Loucy (cell line): Measurements from ENCODE around the gene RBM33.
A peak's percentile ranks its signal among the peaks of the same experiment; 100 is the strongest.

Source experiments
- H2AFZ ChIP-seq: fragments of 200-600 bp; sonication (generic); 2 replicates; pipeline ENCODE4 v1.6.0; 2016; ENCODE audit warnings: antibody characterized with exemption, mild to moderate bottlenecking, low read length, moderate library complexity
- H3F3A ChIP-seq: fragments of 200-600 bp; 2 replicates; pipeline ENCODE4 v1.6.0; 2016; ENCODE audit warnings: antibody characterized with exemption, low read depth, mild to moderate bottlenecking
- H3K27me3 ChIP-seq: fragments of 200-600 bp; sonication (generic); 2 replicates; pipeline ENCODE4 v1.6.1; 2014; ENCODE audit warnings: low read length, mild to moderate bottlenecking; ENCODE audit not compliant: insufficient read depth, poor library complexity, severe bottlenecking
- H3K36me3 ChIP-seq: fragments of 200-600 bp; sonication (generic); 2 replicates; pipeline ENCODE4 v1.6.1; 2016; ENCODE audit warnings: low read length; ENCODE audit not compliant: insufficient read depth
- H3K4me1 ChIP-seq: fragments of 200-600 bp; sonication (generic); 2 replicates; pipeline ENCODE4 v1.5.1; 2014; ENCODE audit warnings: low read length, mild to moderate bottlenecking; ENCODE audit not compliant: insufficient read depth, poor library complexity, severe bottlenecking
- H3K4me2 ChIP-seq: fragments of 200-600 bp; sonication (generic); 2 replicates; pipeline ENCODE4 v1.6.0; 2014; ENCODE audit warnings: antibody characterized with exemption, low read length, low read depth, mild to moderate bottlenecking; ENCODE audit not compliant: poor library complexity, severe bottlenecking
- H3K4me3 ChIP-seq: fragments of 200-600 bp; sonication (generic); 2 replicates; pipeline ENCODE4 v1.5.1; 2014; ENCODE audit warnings: low read length, mild to moderate bottlenecking, mixed read lengths; ENCODE audit not compliant: poor library complexity, severe bottlenecking
- H3K79me2 ChIP-seq: fragments of 200-600 bp; sonication (generic); 2 replicates; pipeline ENCODE4 v1.6.1; 2014; ENCODE audit warnings: low read length; ENCODE audit not compliant: insufficient read depth
- H3K9ac ChIP-seq: fragments of 200-600 bp; sonication (generic); 2 replicates; pipeline ENCODE4 v1.6.0; 2014; ENCODE audit warnings: mild to moderate bottlenecking, low read depth, low read length, moderate library complexity; ENCODE audit not compliant: poor library complexity, severe bottlenecking
- H3K9me2 ChIP-seq: fragments of 200-600 bp; sonication (generic); replicated peaks from 2 replicates; pipeline ENCODE4 v1.6.1; 2016; ENCODE audit warnings: low read depth, low read length, mixed read lengths
- H3K9me3 ChIP-seq: fragments of 200-600 bp; sonication (generic); 2 replicates; pipeline ENCODE4 v1.6.1; 2014; ENCODE audit warnings: mild to moderate bottlenecking, antibody characterized with exemption, low read length, low read depth; ENCODE audit not compliant: insufficient read depth
- H4K20me1 ChIP-seq: fragments of 200-600 bp; sonication (generic); 2 replicates; pipeline ENCODE4 v1.6.0; 2014; ENCODE audit warnings: antibody characterized with exemption, low read length, mild to moderate bottlenecking; ENCODE audit not compliant: insufficient read depth, poor library complexity, severe bottlenecking
- CTCF ChIP-seq: fragments of 200-600 bp; sonication (generic); conservative IDR thresholded peaks from 2 replicates; pipeline ENCODE4 v1.5.1; 2014; ENCODE audit warnings: mild to moderate bottlenecking, antibody characterized with exemption, low read length
- EZH2phosphoT487 ChIP-seq: fragments of 200-600 bp; IDR thresholded peaks from 2 replicates; pipeline ENCODE4 v1.6.1; 2018; ENCODE audit warnings: antibody characterized with exemption, mild to moderate bottlenecking, moderate library complexity, borderline replicate concordance

Gene RBM33

GRCh38 chr7:155643804-155644177, 670 bp upstream of the RBM33 start:
- H3K9me3 ChIP-seq: peaks cover 10% of the 10 kb centered on the region; the same call in 1 of the 2 replicates
- no peaks in the 10 kb centered on the region for H3K9me2 ChIP-seq
- peak overlapping the region; percentile 96 for H3K9ac ChIP-seq
- peak overlapping the region; percentile 88 for H3K4me2 ChIP-seq
- H3K79me2 ChIP-seq: peaks cover 60% of the 10 kb centered on the region
- peak overlapping the region; percentile 96 for H2AFZ ChIP-seq
- peaks cover 42% of the 10 kb centered on the region for H4K20me1 ChIP-seq
- no peaks in the 10 kb centered on the region for H3F3A ChIP-seq
- peaks cover 3% of the 10 kb centered on the region for H3K27me3 ChIP-seq
- peak overlapping the region; percentile 98 for H3K4me3 ChIP-seq
- no peaks in the 10 kb centered on the region for H3K36me3 ChIP-seq
- H3K4me1 ChIP-seq: peaks cover 24% of the 10 kb centered on the region
- TF ChIP-seq EZH2phosphoT487 (no peak), CTCF (no peak)

GRCh38 chr7:155644971-155645509, 579 bp downstream of the RBM33 start:
- peak overlapping the region; percentile 96 for H2AFZ ChIP-seq
- H3F3A ChIP-seq: no peaks in the 10 kb centered on the region
- peaks cover 32% of the 10 kb centered on the region for H3K4me1 ChIP-seq
- H3K9ac ChIP-seq: peak overlapping the region; percentile 96
- TF ChIP-seq EZH2phosphoT487 (no peak), CTCF (no peak)
- H3K9me2 ChIP-seq: no peaks in the 10 kb centered on the region
- H3K9me3 ChIP-seq: peaks cover 18% of the 10 kb centered on the region; the same call in 1 of the 2 replicates
- peaks cover 54% of the 10 kb centered on the region for H4K20me1 ChIP-seq
- H3K27me3 ChIP-seq: peaks cover 3% of the 10 kb centered on the region
- H3K79me2 ChIP-seq: peaks cover 73% of the 10 kb centered on the region
- H3K4me2 ChIP-seq: peak overlapping the region; percentile 88
- H3K36me3 ChIP-seq: no peaks in the 10 kb centered on the region
- peak overlapping the region; percentile 98 for H3K4me3 ChIP-seq

- H3K4me1 ChIP-seq: peaks cover 38% of the 10 kb centered on the region
- peaks cover 61% of the 10 kb centered on the region for H4K20me1 ChIP-seq
- H3K4me2 ChIP-seq: peak overlapping the region; percentile 88
These were observed 1.2 kb downstream of the RBM33 start for GRCh38 chr7:155645662-155646061.

More at GRCh38 chr7:155645662-155646061, 1.2 kb downstream of the RBM33 start:
- peak overlapping the region; percentile 98 for H3K4me3 ChIP-seq
- H2AFZ ChIP-seq: no peak overlapping the region
- peaks cover 79% of the 10 kb centered on the region for H3K79me2 ChIP-seq
- no peaks in the 10 kb centered on the region for H3F3A ChIP-seq
- TF ChIP-seq EZH2phosphoT487: no peak
- TF ChIP-seq CTCF: no peak
- H3K9me2 ChIP-seq: no peaks in the 10 kb centered on the region
- H3K9me3 ChIP-seq: peaks cover 18% of the 10 kb centered on the region; the same call in 1 of the 2 replicates
- H3K9ac ChIP-seq: peak overlapping the region; percentile 96
- H3K27me3 ChIP-seq: peaks cover 3% of the 10 kb centered on the region
- no peaks in the 10 kb centered on the region for H3K36me3 ChIP-seq
